Lung (tissue), 12 donors: ENCODE data around the gene GPR35. TPM values are rescaled to one million over a fixed set of nuclear protein-coding genes. Genes with fewer than 3 reads are reported as not detected.
A peak's percentile ranks its signal among the peaks of the same experiment; 100 is the strongest.

Experiments used
- ATAC-seq: fragments of 200-7000 bp; cut with Tn5 transposase; one replicate; pipeline ENCODE4 v1.9.1; 2020; ENCODE audit warnings: moderate number of reproducible peaks; ENCODE audit not compliant: insufficient read depth, low FRiP score
- DNase-seq, 3 donors: peaks; one replicate each; pipeline ENCODE4 v3.0.0-alpha.2; 2013 to 2017
- H3K27ac ChIP-seq, 2 donors: one replicate each; pipeline ENCODE4 v1.5.1; 2013; ENCODE audit warnings: mild to moderate bottlenecking in 2 of 2, moderate library complexity in 2 of 2, control low read depth in 1 of 2, inconsistent platforms in 1 of 2, low read depth in 1 of 2, low read length in 1 of 2
- H3K27me3 ChIP-seq, 3 donors: one replicate each; pipeline ENCODE4 v1.5.1; 2013; ENCODE audit warnings: low read length in 2 of 3; ENCODE audit not compliant: control insufficient read depth in 3 of 3, insufficient read depth in 3 of 3
- H3K36me3 ChIP-seq, 4 donors: one replicate each; pipeline ENCODE4 v1.5.1; 2013; ENCODE audit warnings: low read length in 4 of 4, mild to moderate bottlenecking in 1 of 4, moderate library complexity in 1 of 4; ENCODE audit not compliant: control insufficient read depth in 4 of 4, insufficient read depth in 4 of 4
- H3K4me1 ChIP-seq, 5 donors: one replicate each; pipeline ENCODE4 v1.5.1; 2013; ENCODE audit warnings: low read length in 5 of 5, mild to moderate bottlenecking in 2 of 5, moderate library complexity in 1 of 5; ENCODE audit not compliant: control insufficient read depth in 5 of 5, insufficient read depth in 5 of 5
- H3K4me3 ChIP-seq: one replicate; pipeline ENCODE4 v1.5.1; 2013; ENCODE audit warnings: mild to moderate bottlenecking, control low read depth, moderate library complexity
- H3K9ac ChIP-seq, 2 donors: one replicate each; pipeline ENCODE4 v1.5.1; 2013; ENCODE audit warnings: low read length in 2 of 2, control low read depth in 1 of 2; ENCODE audit not compliant: insufficient read depth in 1 of 2
- H3K9me3 ChIP-seq, 4 donors: one replicate each; pipeline ENCODE4 v1.5.1; 2013; ENCODE audit warnings: low read length in 3 of 4, mild to moderate bottlenecking in 1 of 4, moderate library complexity in 1 of 4; ENCODE audit not compliant: control insufficient read depth in 4 of 4, insufficient read depth in 3 of 4
- CTCF ChIP-seq: IDR thresholded peaks from 2 replicates; pipeline ENCODE4 v1.5.1; 2012; ENCODE audit warnings: mild to moderate bottlenecking; ENCODE audit errors: control extremely low read depth, extremely low read depth
- WGBS, 2 donors: extraction: QIAGEN DNeasy Blood & Tissue Kit; methylation state at CpG; one replicate each; pipeline ENCODE4 v1.1.7; 2013; 5-methylcytosine and 5-hydroxymethylcytosine counted together
- polyA plus RNA-seq, 2 donors: library from polyadenylated mRNA; stranded (reverse); fragments of 200-250 nt; gene quantifications; one replicate each; pipeline ENCODE4 v1.2.1, GENCODE V29; 2013
- total RNA-seq, 2 donors: library from RNA; depleted of rRNA in 1 of 2; stranded (reverse); fragments of >200 nt in 1 of 2; gene quantifications; one replicate each; pipeline ENCODE4 v1.2.1, GENCODE V29; 2014 to 2021
- donor health status: control.
- donor health status: control.
- donor health status: Bipolar disorder and iron deficiency.
- donor health status: healthy.
- donor health status: DM: yes; HTN: yes; CAD: no.

Gene GPR35
- total and polyA plus RNA-seq, 4 donors, result 2.3 to 10.3 (median 4.1) TPM

DNA sequence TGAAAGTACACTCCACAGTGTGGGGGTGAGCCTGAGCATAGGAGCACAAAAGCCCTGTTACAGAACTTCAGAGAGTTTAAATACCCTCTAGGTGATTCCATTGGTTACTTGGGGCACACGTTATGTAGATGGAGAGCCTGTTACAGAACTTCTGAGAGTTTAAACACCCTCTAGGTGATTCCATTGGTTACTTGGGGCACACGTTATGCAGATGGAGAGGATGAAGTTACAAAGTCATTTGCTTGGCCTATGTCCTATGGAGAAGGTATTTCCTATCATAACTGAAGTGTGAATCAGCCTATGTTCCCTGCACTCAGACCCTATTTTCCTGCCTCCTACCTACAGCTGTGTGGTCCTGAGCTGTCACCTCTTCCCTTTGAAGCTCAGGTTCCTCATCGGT lies 42.5 kb upstream of the GPR35 start:
- Histone ChIP-seq H3K27ac (no peak overlapping the region), H3K4me3 (no peak overlapping the region), H3K27me3 (no peaks in the 10 kb centered on the region), H3K9me3 (no peaks in the 10 kb centered on the region), H3K4me1 (peaks cover 0 to 36% (median 12%) of the 10 kb centered on the region in 5 donors), H3K9ac (no peak overlapping the region), H3K36me3 (peaks cover 0 to 15% (median 3%) of the 10 kb centered on the region in 4 donors)
- no peak for TF ChIP-seq CTCF
- 90 to 96% methylated on average over 3 of the region's 3 CpGs for WGBS, 2 donors
- ATAC-seq (no peak), DNase-seq (no peak)

GRCh38 chr2:240583774-240584173 lies 41.5 kb upstream of the GPR35 start:
- no peaks in the 10 kb centered on the region for H3K9me3 ChIP-seq
- 81 to 89% methylated on average over 4 of the region's 4 CpGs for WGBS, 2 donors
- no peak overlapping the region for H3K9ac ChIP-seq
- TF ChIP-seq CTCF, result no peak
- peaks cover 0 to 6% (median 3%) of the 10 kb centered on the region in 4 donors for H3K36me3 ChIP-seq
- H3K4me3 ChIP-seq, result no peak overlapping the region
- ATAC-seq (no peak), DNase-seq (no peak)
- H3K27me3 ChIP-seq, result no peaks in the 10 kb centered on the region
- H3K27ac ChIP-seq, result no peak overlapping the region
- H3K4me1 ChIP-seq, result peaks cover 0 to 40% (median 15%) of the 10 kb centered on the region in 5 donors

GRCh38 chr2:240584486-240585031 lies 40.7 kb upstream of the GPR35 start:
- ATAC-seq (no peak), DNase-seq (no peak)
- H3K9ac ChIP-seq, result no peak overlapping the region
- H3K4me3 ChIP-seq, result no peak overlapping the region
- 70 to 76% methylated on average over 4 of the region's 4 CpGs for WGBS, 2 donors
- no peak for TF ChIP-seq CTCF
- no peaks in the 10 kb centered on the region for H3K27me3 ChIP-seq
- H3K9me3 ChIP-seq, result no peaks in the 10 kb centered on the region
- peaks cover 0 to 32% (median 15%) of the 10 kb centered on the region in 5 donors for H3K4me1 ChIP-seq
- H3K27ac ChIP-seq, result peak overlapping the region in 1 of 2 donors; percentile 16
- H3K36me3 ChIP-seq, result peaks cover 0 to 5% (median 3%) of the 10 kb centered on the region in 4 donors

GRCh38 chr2:240585101-240585500 lies 40.2 kb upstream of the GPR35 start:
- 86 to 91% methylated on average over 6 of the region's 6 CpGs for WGBS, 2 donors
- Histone ChIP-seq H3K4me3 (peak overlapping the region; percentile 92), H3K9ac (peak overlapping the region; percentile 59 to 89), H3K36me3 (peaks cover 0 to 9% (median 3%) of the 10 kb centered on the region in 4 donors), H3K4me1 (peaks cover 0 to 31% (median 15%) of the 10 kb centered on the region in 5 donors), H3K9me3 (no peaks in the 10 kb centered on the region), H3K27me3 (no peaks in the 10 kb centered on the region), H3K27ac (peak overlapping the region in 1 of 2 donors; percentile 37)
- no peak for DNase-seq
- TF ChIP-seq CTCF, result no peak
- ATAC-seq, result no peak
